Central memory CD8-positive, alpha-beta T cell (primary cell): ENCODE results near the gene LRCOL1.
"Not testable (repeated sequence)": the region's sequence is repeated elsewhere in the genome, so short reads cannot be mapped to it uniquely, and the experiment has no call there.

Experiments used
- ATAC-seq: fragments of 150-1000 bp; cut with Tn5 transposase; replicated peaks from 2 replicates; pipeline ENCODE4 v1.10.0; 2022; ENCODE audit warnings: mild to moderate bottlenecking, moderate FRiP score, moderate number of reproducible peaks; ENCODE audit not compliant: poor library complexity, severe bottlenecking; ENCODE audit errors: extremely low read depth
- DNase-seq, 2 donors: peaks; one replicate each; pipeline ENCODE4 v3.0.0; 2021; ENCODE audit warnings: low spot score in 2 of 2
- H3K27ac Mint-ChIP-seq: one replicate; pipeline ENCODE4 v1.8.0; 2022; ENCODE audit warnings: low read depth, mild to moderate bottlenecking, moderate library complexity, mixed read lengths
- H3K27me3 Mint-ChIP-seq: one replicate; pipeline ENCODE4 v1.8.0; 2022; ENCODE audit warnings: mixed read lengths
- H3K36me3 Mint-ChIP-seq: one replicate; pipeline ENCODE4 v1.8.0; 2022; ENCODE audit warnings: mild to moderate bottlenecking, moderate library complexity, mixed read lengths; ENCODE audit not compliant: insufficient read depth
- H3K4me1 Mint-ChIP-seq: one replicate; pipeline ENCODE4 v1.8.0; 2022; ENCODE audit warnings: mixed read lengths
- H3K4me3 Mint-ChIP-seq: one replicate; pipeline ENCODE4 v1.8.0; 2022; ENCODE audit warnings: mild to moderate bottlenecking, moderate library complexity, mixed read lengths
- H3K9me3 Mint-ChIP-seq: one replicate; pipeline ENCODE4 v1.8.0; 2022; ENCODE audit warnings: mixed read lengths

LRCOL1 gene

DNA sequence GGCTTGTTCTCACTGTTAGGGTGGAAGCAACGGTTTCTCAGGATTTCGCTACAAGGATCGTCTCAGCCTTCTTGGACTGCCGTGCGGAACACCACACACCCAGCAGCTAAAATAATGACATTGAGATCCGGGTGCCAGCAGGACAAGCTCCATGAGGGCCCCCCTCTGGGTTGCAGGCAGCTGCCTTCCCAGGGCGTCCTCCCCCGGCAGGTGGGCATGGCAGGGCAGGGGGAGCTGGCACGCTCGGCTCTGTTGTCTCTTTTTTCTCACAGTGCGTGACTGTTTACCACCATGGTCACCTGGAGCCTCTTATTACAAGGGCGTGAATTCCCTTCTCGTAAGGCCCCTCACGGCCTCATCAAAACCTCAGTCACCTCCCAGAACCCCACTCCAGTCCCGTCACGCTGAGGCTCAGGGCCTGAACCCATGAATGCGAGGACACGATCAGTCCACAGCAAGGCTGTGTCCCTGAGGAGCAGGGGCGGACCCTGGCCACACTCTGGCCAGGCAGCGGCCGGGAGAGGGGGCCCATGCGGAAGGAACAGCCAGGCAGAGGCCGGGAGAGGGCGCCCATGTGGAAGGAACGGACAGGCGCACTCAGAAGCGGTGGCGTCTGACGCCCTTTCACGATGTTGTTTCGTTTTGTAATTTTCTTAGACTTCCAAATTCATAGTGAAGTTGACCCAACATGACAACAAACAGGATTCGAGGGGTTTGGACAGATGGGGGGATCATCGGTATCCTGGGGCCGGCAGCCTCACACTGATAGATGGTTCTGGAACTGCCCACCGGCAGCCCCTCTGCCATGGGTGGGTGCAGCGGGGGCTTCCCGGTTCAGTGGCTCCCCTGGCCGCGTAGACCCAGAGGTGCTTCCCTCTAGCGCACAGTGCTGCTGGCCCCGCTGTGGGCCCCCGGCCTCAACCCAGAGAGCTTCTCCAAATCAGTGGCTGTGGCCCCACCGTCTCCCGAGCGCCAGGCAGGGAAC is 10.0 kb downstream of the LRCOL1 start:
- no peaks in the 10 kb centered on the region for H3K9me3 Mint-ChIP-seq
- H3K27ac Mint-ChIP-seq = peak overlapping the region; percentile 11
- peak; percentile 29 for ATAC-seq
- peaks cover 26% of the 10 kb centered on the region for H3K4me1 Mint-ChIP-seq
- peaks cover 57% of the 10 kb centered on the region for H3K27me3 Mint-ChIP-seq
- DNase-seq = no peak
- H3K4me3 Mint-ChIP-seq = peak overlapping the region; percentile 70
- peaks cover 15% of the 10 kb centered on the region for H3K36me3 Mint-ChIP-seq

DNA sequence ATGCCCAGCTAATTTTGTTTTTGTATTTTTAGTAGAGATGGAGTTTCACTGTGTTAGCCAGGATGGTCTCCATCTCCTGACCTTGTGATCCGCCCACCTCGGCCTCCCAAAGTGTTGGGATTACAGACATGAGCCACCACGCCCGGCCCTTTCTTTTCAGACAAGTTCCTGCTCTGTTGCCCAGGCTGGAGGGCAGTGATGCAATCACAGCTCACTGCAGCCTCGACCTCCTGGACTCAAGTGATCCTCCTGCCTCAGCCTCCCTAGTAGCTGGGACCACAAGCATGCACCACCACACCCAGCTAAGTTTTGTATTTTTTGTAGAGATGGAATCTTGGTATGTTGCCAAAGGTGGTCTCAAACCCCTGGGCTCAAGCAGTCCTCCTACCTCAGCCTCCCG is 10.9 kb downstream of the LRCOL1 start:
- peaks cover 15% of the 10 kb centered on the region for H3K36me3 Mint-ChIP-seq
- not testable (repeated sequence) for H3K27ac Mint-ChIP-seq, DNase-seq, ATAC-seq, H3K9me3 Mint-ChIP-seq
- H3K4me1 Mint-ChIP-seq = peaks cover 26% of the 10 kb centered on the region
- peak overlapping the region; percentile 70 for H3K4me3 Mint-ChIP-seq
- H3K27me3 Mint-ChIP-seq = peaks cover 51% of the 10 kb centered on the region

DNA sequence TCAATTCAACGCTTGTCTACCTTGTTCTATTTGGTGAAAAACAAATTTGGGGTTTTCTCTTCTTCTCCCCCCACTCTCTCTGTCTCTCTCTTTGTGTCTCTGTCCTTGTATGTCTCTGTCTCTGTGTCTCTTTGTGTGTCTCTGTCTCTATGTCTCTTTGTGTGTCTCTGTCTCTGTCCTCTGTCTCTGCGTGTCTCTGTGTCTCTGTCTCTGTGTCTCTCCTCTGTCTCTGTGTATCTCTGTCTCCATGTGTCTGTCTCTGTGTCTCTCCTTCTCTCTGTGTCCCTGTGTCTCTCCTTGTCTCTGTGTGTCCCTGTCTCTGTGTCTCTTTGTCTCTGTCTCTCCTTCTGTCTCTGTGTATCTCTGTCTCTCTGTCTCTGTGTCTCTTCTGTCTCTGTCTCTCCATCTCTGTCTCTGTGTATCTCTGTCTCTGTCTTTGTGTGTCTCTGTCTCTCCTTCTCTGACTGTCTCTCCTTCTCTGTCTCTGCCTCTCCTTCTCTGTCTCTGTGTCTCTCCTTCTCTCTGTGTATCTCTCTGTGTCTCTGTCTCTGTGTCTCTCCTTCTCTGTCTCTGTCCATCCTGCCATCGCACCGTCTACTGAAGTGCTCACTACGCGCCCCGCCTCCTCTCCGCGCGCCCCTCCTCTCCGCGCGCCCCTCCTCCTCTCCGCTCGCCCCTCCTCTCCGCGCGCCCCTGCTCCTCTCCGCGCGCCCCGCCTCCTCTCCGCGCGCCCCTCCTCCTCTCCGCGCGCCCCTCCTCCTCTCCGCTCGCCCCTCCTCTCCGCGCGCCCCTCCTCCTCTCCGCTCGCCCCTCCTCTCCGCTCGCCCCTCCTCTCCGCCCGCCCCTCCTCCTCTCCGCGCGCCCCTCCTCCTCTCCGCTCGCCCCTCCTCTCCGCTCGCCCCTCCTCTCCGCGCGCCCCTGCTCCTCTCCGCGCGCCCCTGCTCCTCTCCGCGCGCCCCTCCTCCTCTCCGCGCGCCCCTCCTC is 12.8 kb downstream of the LRCOL1 start:
- ATAC-seq (no peak), DNase-seq (no peak)
- Mint-ChIP-seq H3K4me1 (peaks cover 26% of the 10 kb centered on the region), H3K9me3 (no peaks in the 10 kb centered on the region), H3K4me3 (peak overlapping the region; percentile 84), H3K27me3 (peaks cover 57% of the 10 kb centered on the region), H3K36me3 (peaks cover 20% of the 10 kb centered on the region), H3K27ac (peak overlapping the region; percentile 50)

DNA sequence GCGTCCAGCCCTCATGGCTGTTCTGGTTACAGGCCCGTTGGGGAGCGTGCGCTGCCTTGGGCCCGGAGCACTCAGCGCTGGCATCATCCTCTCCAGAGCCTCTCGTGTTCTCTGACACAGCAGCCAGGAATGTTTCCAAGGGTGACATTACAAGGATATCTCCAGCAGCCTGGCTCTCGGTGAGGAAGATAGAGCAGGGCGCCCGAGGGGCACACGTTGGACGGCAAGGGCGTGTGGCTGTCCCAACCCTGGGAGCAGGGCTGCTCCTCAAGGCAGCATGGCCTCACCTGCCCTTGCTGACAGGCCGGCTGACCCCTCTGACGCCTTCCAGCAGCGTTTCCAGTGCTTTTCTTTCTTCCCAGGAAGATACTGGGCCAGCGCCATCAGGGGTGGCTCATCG is 14.4 kb downstream of the LRCOL1 start:
- ATAC-seq (no peak), DNase-seq (no peak)
- Mint-ChIP-seq H3K27ac (no peak overlapping the region), H3K4me3 (no peak overlapping the region), H3K9me3 (no peaks in the 10 kb centered on the region), H3K4me1 (peaks cover 25% of the 10 kb centered on the region), H3K27me3 (peaks cover 45% of the 10 kb centered on the region), H3K36me3 (peaks cover 21% of the 10 kb centered on the region)

DNA sequence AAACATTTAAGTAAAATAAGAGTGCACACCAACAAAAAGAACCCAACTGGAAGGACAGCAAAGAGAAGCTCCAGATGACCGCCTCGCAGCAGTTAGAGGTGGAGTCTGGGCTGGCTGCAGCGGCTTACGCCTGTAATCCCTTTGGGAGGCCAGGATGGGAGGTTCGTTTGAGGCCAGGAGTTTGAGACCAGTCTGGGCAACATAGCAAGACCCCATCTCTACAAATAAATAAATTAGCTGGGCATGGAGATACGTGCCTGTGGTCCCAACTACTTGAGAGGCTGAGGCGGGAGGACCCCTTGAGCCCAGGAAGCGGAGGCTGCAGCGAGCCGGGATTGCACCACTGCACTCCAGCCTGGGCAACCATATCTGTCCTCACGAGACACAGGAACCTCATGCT is 15.2 kb downstream of the LRCOL1 start:
- Mint-ChIP-seq H3K4me1 (peaks cover 16% of the 10 kb centered on the region), H3K9me3 (no peaks in the 10 kb centered on the region), H3K27me3 (peaks cover 40% of the 10 kb centered on the region), H3K4me3 (no peak overlapping the region), H3K27ac (no peak overlapping the region), H3K36me3 (peaks cover 22% of the 10 kb centered on the region)
- DNase-seq (no peak), ATAC-seq (no peak)

DNA sequence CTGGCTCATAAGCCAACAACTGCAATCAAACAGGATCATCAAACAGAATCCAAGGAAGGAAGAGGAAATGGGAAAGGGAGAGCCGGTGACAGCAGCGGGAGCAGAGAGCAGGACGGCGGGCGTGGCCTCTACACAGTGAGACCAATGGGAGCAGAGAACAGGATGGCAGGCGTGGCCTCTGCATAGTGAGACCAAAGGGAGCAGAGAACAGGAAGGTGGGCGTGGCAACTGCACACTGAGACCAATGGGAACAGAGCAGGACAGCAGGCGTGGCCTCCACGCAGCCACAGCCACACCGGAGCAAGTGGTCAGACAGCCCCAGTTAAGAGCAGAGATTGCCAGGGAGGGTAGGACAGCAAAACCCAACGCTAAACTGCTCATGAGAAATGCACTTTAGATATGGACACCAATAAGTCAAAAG is 16.4 kb downstream of the LRCOL1 start:
- Mint-ChIP-seq H3K27me3 (peaks cover 38% of the 10 kb centered on the region), H3K27ac (peak overlapping the region; percentile 10), H3K4me3 (no peak overlapping the region), H3K36me3 (peaks cover 24% of the 10 kb centered on the region), H3K9me3 (peaks cover 2% of the 10 kb centered on the region), H3K4me1 (peaks cover 16% of the 10 kb centered on the region)
- DNase-seq (no peak), ATAC-seq (no peak)

DNA sequence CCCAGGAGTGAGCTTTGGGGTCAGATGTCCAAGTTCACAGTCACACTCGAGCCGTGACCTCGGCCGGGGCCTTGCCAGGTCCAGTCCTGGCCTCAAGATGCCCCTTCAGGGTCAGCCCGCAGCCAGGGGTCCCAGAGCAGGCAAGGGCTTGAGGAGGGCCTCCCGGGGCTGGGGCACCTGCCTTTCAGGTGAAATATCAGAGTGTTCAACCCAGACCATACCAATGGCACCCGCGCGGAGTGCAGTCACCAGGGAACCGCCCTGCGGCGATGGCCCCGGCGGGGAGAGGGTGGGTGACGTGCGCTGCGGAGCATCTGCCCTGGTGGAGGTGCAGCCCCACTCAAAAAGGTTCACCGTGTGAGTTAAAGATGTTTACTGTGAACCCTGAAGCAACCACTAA is 16.9 kb downstream of the LRCOL1 start:
- Mint-ChIP-seq H3K27me3 (peaks cover 34% of the 10 kb centered on the region), H3K4me3 (no peak overlapping the region), H3K9me3 (peaks cover 5% of the 10 kb centered on the region), H3K27ac (no peak overlapping the region), H3K36me3 (peaks cover 26% of the 10 kb centered on the region), H3K4me1 (peaks cover 11% of the 10 kb centered on the region)
- ATAC-seq (no peak), DNase-seq (no peak)

DNA sequence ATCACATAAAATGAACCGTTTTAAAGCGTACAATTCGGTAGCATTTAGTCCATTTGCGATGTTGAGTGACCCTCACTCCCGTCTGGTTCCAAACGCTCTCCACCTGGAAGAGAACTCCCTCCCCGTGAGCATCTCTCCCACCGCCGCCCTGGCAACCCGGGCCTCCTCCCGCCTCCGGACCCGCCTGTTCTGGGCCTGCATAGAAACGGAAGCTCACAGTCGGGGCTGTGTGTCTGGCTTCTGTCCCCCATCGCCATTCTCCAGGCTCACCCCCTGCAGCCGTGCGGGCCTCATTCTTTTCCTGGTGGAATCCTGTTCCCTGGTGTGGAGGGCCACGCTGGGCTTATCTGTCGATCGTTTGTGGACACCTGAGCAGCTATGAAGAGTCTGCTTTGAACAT is 17.3 kb downstream of the LRCOL1 start:
- H3K27me3 Mint-ChIP-seq = peaks cover 32% of the 10 kb centered on the region
- H3K27ac Mint-ChIP-seq = peak overlapping the region; percentile 80
- H3K4me1 Mint-ChIP-seq = peaks cover 10% of the 10 kb centered on the region
- ATAC-seq (no peak), DNase-seq (no peak)
- no peak overlapping the region for H3K4me3 Mint-ChIP-seq
- peaks cover 25% of the 10 kb centered on the region for H3K36me3 Mint-ChIP-seq
- H3K9me3 Mint-ChIP-seq = peaks cover 5% of the 10 kb centered on the region

DNA sequence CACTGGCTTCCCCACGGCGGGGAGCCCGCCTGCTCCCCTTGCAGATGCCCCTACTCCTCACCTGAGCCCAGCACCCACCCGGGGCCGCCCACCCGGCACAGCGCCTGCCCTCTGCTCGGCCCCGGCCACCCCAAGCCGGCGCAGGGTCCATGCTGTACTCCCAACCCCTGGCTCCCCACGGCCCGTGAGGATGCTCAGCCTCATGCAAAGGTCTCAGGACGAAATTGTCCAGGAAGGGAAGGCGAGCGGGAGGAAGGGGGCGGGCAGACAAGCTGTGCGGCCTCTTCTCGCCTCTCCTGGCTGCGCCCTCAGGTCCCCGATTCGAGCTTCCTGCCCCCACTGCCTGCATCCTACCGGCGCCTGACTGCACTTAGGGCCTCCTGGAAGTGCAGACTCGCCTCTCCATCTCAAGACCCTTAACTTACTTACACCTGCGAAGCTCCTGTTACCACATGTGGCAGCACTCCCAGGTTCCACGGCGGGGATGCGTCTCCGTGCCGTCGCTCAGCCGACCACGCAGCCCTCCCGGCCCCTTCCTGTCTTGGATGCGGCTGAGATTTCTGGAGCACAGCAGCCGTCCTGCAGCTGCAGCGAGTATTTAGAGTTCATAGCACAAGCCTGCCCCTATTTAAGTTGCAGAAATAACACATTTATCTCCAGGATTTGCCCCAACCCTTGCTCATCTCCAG is 18.0 kb downstream of the LRCOL1 start:
- DNase-seq (no peak), ATAC-seq (no peak)
- peak overlapping the region; percentile 80 for H3K27ac Mint-ChIP-seq
- peaks cover 5% of the 10 kb centered on the region for H3K4me1 Mint-ChIP-seq
- no peak overlapping the region for H3K4me3 Mint-ChIP-seq
- H3K36me3 Mint-ChIP-seq = peaks cover 23% of the 10 kb centered on the region
- peaks cover 5% of the 10 kb centered on the region for H3K9me3 Mint-ChIP-seq
- H3K27me3 Mint-ChIP-seq = peaks cover 27% of the 10 kb centered on the region

DNA sequence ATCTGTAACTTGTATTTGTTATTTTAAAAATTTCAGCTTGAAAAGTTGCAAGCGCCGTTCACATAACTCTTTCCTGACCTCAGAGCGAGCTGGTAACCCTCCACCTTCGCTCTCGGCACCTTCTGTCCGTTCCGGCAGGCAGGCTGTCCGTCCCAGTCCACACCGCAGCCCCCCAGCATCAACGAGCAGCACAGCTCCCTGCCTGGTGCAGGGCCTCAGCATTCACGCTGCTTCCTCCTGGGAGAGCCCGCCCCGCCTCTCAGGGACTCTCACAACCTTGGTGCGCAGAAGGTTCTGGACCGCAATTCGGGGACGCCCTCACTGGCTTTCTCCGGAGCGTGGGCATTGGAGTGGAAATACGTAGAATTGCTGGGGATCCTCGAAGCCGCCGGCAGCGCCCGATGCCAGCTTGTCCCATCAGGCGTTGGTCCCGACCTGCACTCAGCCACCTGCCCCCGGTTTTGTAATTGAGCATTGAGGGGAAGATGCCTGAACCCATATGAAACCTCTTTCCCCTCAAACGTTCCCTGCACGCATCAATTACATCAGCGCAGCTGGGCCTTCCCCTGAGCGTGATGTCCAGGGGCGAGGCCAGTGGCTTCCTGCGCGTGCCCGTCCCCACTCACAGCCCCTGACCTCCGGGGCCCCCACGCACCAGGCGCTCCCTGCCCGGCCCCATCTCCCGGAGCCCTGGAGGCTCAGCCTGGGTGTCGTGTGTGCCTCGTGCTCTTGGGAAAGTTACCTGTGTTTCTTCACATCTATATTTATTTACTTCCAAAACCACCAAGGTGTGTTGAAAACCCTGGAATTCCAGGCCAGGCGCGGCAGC is 19.1 kb downstream of the LRCOL1 start:
- DNase-seq (no peak), ATAC-seq (no peak)
- Mint-ChIP-seq H3K27ac (no peak overlapping the region), H3K4me3 (no peak overlapping the region), H3K9me3 (peaks cover 5% of the 10 kb centered on the region), H3K27me3 (peaks cover 20% of the 10 kb centered on the region), H3K4me1 (no peaks in the 10 kb centered on the region), H3K36me3 (peaks cover 22% of the 10 kb centered on the region)

DNA sequence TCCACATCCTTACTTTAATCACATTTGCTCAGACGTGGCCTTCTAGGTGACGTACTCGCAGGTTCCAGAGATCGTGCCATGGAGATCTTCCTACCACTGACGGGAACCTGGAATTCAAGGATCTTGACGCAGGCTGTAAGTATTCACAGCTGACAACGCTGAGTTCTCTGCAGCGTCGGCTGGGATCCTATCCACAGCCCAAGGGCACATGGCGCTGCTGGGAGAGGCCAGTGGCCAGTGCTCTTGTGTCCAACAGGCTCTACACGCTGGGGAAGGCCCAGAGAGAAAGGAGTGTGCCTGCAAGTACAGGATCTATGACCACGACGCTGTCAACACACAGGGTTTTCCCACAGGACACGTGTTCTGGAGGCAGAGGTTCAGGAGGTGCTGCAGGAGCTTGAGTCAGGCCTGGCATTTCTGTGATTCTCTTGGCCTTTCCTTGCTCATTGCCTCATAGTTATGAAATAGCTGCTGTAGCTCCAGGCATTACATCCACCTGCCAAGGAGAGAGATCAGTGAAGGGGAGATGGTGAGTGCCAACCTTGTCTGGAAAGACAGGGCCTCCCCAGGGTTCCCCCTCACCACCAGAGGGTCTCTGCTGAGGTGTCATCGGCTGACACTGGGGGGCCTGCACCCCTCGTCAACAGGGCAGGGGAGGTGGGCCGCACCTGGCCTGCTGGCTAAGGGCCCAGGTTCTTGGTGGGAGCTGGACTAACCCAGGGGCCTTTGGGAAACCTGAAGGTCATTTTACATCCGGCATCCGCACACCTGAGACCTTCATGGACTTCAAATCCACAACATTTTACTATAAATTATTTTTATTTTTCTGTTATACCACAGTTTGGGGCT is 21.3 kb downstream of the LRCOL1 start:
- Mint-ChIP-seq H3K36me3 (peaks cover 24% of the 10 kb centered on the region), H3K9me3 (peaks cover 5% of the 10 kb centered on the region), H3K27ac (no peak overlapping the region), H3K4me1 (no peaks in the 10 kb centered on the region), H3K27me3 (peaks cover 18% of the 10 kb centered on the region), H3K4me3 (no peak overlapping the region)
- no peak for DNase-seq
- ATAC-seq = no peak
